ENCODE data around the gene HTT. TPM values are rescaled to one million over a fixed set of nuclear protein-coding genes. Genes with fewer than 3 reads are reported as not detected.

The HTT gene
- total and polyA plus RNA-seq, 2 experiments from 2014 or later, result 11.4 to 38.6 TPM

- Histone ChIP-seq H3K27me3 (no peaks in the 10 kb centered on the region), H3K4me3 (no peak overlapping the region), H3K4me1 (ENCODE audit: low read depth) (peaks cover 11% of the 10 kb centered on the region), H3K36me3 (peaks cover 36% of the 10 kb centered on the region), H3K27ac (no peak overlapping the region), H3K9me3 (ENCODE audit: low read depth) (no peaks in the 10 kb centered on the region)
- peak in 1 of 2 donors; percentile 8 for DNase-seq (ENCODE audit: low read depth in 1 of 2, low spot score in 1 of 2)
- TF ChIP-seq CTCF (IDR thresholded peaks at IDR 0.05; ENCODE audit: low read depth, low read length), result no peak
Observed at GRCh38 chr4:3233391-3234071, 159.1 kb downstream of the HTT start.

DNA sequence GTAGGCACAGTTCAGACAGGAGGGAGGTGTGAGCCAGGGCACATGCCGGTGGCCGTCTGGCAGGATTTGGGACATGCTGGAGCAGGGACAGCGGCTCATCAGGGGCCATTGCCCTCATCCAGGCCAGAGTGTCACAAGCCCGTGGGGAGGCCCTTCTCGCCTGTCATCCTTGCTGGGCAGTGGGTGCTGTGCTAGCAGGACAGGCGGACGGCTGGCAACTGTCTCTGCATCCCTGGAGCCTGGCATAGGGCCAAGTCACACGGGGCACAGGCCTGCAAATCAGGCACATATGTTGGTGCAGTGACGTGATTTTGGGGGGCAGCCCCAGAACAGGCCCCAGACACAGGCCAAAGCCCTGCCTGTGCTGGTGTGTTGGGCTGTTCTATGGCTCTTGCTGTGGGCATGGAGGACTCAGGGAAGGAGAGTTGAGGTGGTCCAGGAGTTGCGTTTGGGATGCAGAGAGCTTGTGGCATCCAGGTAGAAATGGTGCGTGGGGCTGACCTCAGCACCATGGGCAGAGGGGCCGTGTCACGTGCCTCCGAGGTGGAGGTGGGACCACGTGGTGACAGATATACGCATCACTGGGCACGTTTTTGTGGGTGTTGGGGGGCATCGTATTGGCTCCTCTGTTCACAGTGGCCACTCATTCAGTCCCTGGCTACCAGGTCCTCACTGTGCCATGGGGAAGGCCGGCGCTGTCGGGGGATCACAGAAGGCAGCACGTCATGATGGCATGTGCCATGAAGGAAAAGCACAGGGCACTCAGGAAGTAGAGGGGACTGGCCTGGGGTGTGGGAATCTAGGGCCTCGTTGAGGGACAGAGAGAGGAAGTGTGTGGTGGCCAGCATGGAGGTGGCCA, 159.9 kb downstream of the HTT start:
- H3K36me3 ChIP-seq, result peaks cover 32% of the 10 kb centered on the region
- no peak overlapping the region for H3K4me3 ChIP-seq
- H3K9me3 ChIP-seq (ENCODE audit: low read depth), result no peaks in the 10 kb centered on the region
- no peak overlapping the region for H3K27ac ChIP-seq
- peaks cover 20% of the 10 kb centered on the region for H3K4me1 ChIP-seq (ENCODE audit: low read depth)
- H3K27me3 ChIP-seq, result no peaks in the 10 kb centered on the region
- no peak for TF ChIP-seq CTCF (IDR thresholded peaks at IDR 0.05; ENCODE audit: low read depth, low read length)
- DNase-seq (ENCODE audit: low read depth in 1 of 2, low spot score in 1 of 2), result no peak

- no peak overlapping the region for H3K4me3 ChIP-seq
- H3K4me1 ChIP-seq (ENCODE audit: low read depth), result peaks cover 25% of the 10 kb centered on the region
- TF ChIP-seq CTCF (IDR thresholded peaks at IDR 0.05; ENCODE audit: low read depth, low read length), result no peak
- DNase-seq (ENCODE audit: low read depth in 1 of 2, low spot score in 1 of 2), result no peak
- peaks cover 27% of the 10 kb centered on the region for H3K36me3 ChIP-seq
- no peaks in the 10 kb centered on the region for H3K27me3 ChIP-seq
- no peak overlapping the region for H3K27ac ChIP-seq
- no peaks in the 10 kb centered on the region for H3K9me3 ChIP-seq (ENCODE audit: low read depth)
Observed at GRCh38 chr4:3235030-3235345, 160.5 kb downstream of the HTT start.

DNA sequence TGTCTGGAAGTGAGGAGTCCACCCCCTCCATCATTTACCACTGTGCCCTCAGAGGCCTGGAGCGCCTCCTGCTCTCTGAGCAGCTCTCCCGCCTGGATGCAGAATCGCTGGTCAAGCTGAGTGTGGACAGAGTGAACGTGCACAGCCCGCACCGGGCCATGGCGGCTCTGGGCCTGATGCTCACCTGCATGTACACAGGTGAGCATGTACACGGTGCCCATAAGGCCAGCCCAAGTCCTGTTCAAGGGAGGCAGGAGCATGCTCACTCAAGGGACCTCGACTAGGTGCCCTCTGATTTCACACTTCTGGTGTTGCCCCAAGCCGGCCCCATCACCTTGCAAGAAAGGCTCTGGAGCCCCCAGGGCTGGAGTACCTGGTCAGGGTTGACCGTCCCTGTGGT, 161.1 kb downstream of the HTT start:
- TF ChIP-seq CTCF (IDR thresholded peaks at IDR 0.05; ENCODE audit: low read depth, low read length), result no peak
- H3K36me3 ChIP-seq, result peaks cover 26% of the 10 kb centered on the region
- H3K27me3 ChIP-seq, result no peaks in the 10 kb centered on the region
- H3K27ac ChIP-seq, result no peak overlapping the region
- no peaks in the 10 kb centered on the region for H3K9me3 ChIP-seq (ENCODE audit: low read depth)
- H3K4me3 ChIP-seq, result no peak overlapping the region
- no peak for DNase-seq (ENCODE audit: low read depth in 1 of 2, low spot score in 1 of 2)
- peaks cover 27% of the 10 kb centered on the region for H3K4me1 ChIP-seq (ENCODE audit: low read depth)

- peaks cover 22% of the 10 kb centered on the region for H3K36me3 ChIP-seq
- H3K9me3 ChIP-seq (ENCODE audit: low read depth), result no peaks in the 10 kb centered on the region
Observed at GRCh38 chr4:3236326-3236878, 161.9 kb downstream of the HTT start.

More at GRCh38 chr4:3236326-3236878, 161.9 kb downstream of the HTT start:
- no peaks in the 10 kb centered on the region for H3K27me3 ChIP-seq
- H3K4me3 ChIP-seq, result no peak overlapping the region
- no peak for TF ChIP-seq CTCF (IDR thresholded peaks at IDR 0.05; ENCODE audit: low read depth, low read length)
- H3K4me1 ChIP-seq (ENCODE audit: low read depth), result peaks cover 27% of the 10 kb centered on the region
- no peak for DNase-seq (ENCODE audit: low read depth in 1 of 2, low spot score in 1 of 2)
- no peak overlapping the region for H3K27ac ChIP-seq
